Testis (tissue), 2 donors: ENCODE data around the gene TGIF1.

ENCODE experiments used
- POLR2A ChIP-seq: fragments of 450-650 bp; IDR thresholded peaks from one replicate; pipeline ENCODE4 v1.6.1; 2017; ENCODE audit warnings: antibody characterized with exemption, mild to moderate bottlenecking, moderate library complexity
- TF ChIP-seq, protein P1 (sequence below), 3 experiments: fragments of 450-650 bp in 2 of 3; fragments of 200-600 bp in 1 of 3; sonication (generic) in 1 of 3; IDR thresholded peaks; one replicate each; pipeline ENCODE4 v1.5.1; 2016 to 2019; ENCODE audit warnings: antibody characterized with exemption in 3 of 3, mild to moderate bottlenecking in 2 of 3, moderate library complexity in 1 of 3

- TF ChIP-seq, protein P1, sequence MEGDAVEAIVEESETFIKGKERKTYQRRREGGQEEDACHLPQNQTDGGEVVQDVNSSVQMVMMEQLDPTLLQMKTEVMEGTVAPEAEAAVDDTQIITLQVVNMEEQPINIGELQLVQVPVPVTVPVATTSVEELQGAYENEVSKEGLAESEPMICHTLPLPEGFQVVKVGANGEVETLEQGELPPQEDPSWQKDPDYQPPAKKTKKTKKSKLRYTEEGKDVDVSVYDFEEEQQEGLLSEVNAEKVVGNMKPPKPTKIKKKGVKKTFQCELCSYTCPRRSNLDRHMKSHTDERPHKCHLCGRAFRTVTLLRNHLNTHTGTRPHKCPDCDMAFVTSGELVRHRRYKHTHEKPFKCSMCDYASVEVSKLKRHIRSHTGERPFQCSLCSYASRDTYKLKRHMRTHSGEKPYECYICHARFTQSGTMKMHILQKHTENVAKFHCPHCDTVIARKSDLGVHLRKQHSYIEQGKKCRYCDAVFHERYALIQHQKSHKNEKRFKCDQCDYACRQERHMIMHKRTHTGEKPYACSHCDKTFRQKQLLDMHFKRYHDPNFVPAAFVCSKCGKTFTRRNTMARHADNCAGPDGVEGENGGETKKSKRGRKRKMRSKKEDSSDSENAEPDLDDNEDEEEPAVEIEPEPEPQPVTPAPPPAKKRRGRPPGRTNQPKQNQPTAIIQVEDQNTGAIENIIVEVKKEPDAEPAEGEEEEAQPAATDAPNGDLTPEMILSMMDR (IDR thresholded peaks at IDR 0.05): no peak
- no peak for TF ChIP-seq POLR2A
Observed at GRCh38 chr18:3405713-3406112, 44.3 kb upstream of the TGIF1 start.
